ENCODE data around the gene CD7.

- TF ChIP-seq CTCF (tag by site-specific recombination; IDR thresholded peaks at IDR 0.05) (no peak), ZFP3 (tag by site-specific recombination; IDR thresholded peaks at IDR 0.05; ENCODE audit: low read depth) (no peak), ZBTB8A (tag by site-specific recombination; IDR thresholded peaks at IDR 0.05) (no peak), ZNF280C (tag by site-specific recombination; IDR thresholded peaks at IDR 0.05) (no peak), PRDM6 (tag by site-specific recombination; IDR thresholded peaks at IDR 0.05) (no peak), ZBTB49 (tag by site-specific recombination; IDR thresholded peaks at IDR 0.05; ENCODE audit: low read depth) (no peak), PATZ1 (tag by site-specific recombination; IDR thresholded peaks at IDR 0.05) (no peak), ZNF792 (tag by site-specific recombination; IDR thresholded peaks at IDR 0.05) (no peak), BCL11B (tag by site-specific recombination; IDR thresholded peaks at IDR 0.05; ENCODE audit: low read depth) (no peak), ZNF324 (tag by site-specific recombination; IDR thresholded peaks at IDR 0.05) (no peak), ZNF704 (tag by site-specific recombination; IDR thresholded peaks at IDR 0.05) (no peak), ZNF2 (tag by site-specific recombination; IDR thresholded peaks at IDR 0.05) (no peak)
Measured at GRCh38 chr17:82295472-82295814, 22.0 kb downstream of the CD7 start.

All from HEK293 (cell line).